Ascending aorta (tissue), 2 donors: ENCODE data around the gene EGFL7. TPM values are rescaled to one million over a fixed set of nuclear protein-coding genes. Genes with fewer than 3 reads are reported as not detected.

Source experiments
- DNase-seq, 2 donors: peaks; one replicate each; pipeline ENCODE4 v3.0.0-alpha.2; 2019; ENCODE audit warnings: low spot score in 2 of 2
- H3K27ac ChIP-seq, 2 donors: fragments of 200-600 bp; sonication (generic); one replicate each; pipeline ENCODE4 v1.5.1; 2016 to 2017; ENCODE audit warnings: mild to moderate bottlenecking in 1 of 2
- H3K27me3 ChIP-seq: fragments of 200-600 bp; sonication (generic); one replicate; pipeline ENCODE4 v1.5.1; 2017
- H3K36me3 ChIP-seq, 2 donors: fragments of 200-600 bp; sonication (generic); one replicate each; pipeline ENCODE4 v1.5.1; 2016
- H3K4me1 ChIP-seq, 2 donors: fragments of 200-600 bp; sonication (generic); one replicate each; pipeline ENCODE4 v1.5.1; 2016 to 2017; ENCODE audit warnings: mild to moderate bottlenecking in 1 of 2
- H3K4me3 ChIP-seq, 2 donors: fragments of 200-600 bp; sonication (generic); one replicate each; pipeline ENCODE4 v1.5.1; 2016 to 2017; ENCODE audit warnings: mild to moderate bottlenecking in 1 of 2
- H3K9me3 ChIP-seq, 2 donors: fragments of 200-600 bp; sonication (generic); one replicate each; pipeline ENCODE4 v1.5.1; 2016
- intact Hi-C: fragments of 100-400 bp; cut with DNase I; formaldehyde crosslinking; loops from one replicate; pipeline ENCODE4 v1.15.1; 2023
- total RNA-seq: library from RNA; depleted of rRNA; stranded (reverse); fragments of >200 nt; gene quantifications from one replicate; pipeline ENCODE4 v1.1.0, GENCODE V29; 2016
- TF ChIP-seq, protein P1 (sequence below), 3 experiments: fragments of 200-600 bp in 2 of 3; fragments of 450-650 bp in 1 of 3; sonication (generic) in 2 of 3; IDR thresholded peaks; one replicate each; pipeline ENCODE4 v1.5.1; 2016 to 2019; ENCODE audit warnings: antibody characterized with exemption in 3 of 3, mild to moderate bottlenecking in 1 of 3, moderate library complexity in 1 of 3

Gene EGFL7
- total RNA-seq, 1 donor from 2014 or later: 443 TPM

GRCh38 chr9:136642439-136642921 lies 20.2 kb upstream of the EGFL7 start:
- TF ChIP-seq, protein P1, sequence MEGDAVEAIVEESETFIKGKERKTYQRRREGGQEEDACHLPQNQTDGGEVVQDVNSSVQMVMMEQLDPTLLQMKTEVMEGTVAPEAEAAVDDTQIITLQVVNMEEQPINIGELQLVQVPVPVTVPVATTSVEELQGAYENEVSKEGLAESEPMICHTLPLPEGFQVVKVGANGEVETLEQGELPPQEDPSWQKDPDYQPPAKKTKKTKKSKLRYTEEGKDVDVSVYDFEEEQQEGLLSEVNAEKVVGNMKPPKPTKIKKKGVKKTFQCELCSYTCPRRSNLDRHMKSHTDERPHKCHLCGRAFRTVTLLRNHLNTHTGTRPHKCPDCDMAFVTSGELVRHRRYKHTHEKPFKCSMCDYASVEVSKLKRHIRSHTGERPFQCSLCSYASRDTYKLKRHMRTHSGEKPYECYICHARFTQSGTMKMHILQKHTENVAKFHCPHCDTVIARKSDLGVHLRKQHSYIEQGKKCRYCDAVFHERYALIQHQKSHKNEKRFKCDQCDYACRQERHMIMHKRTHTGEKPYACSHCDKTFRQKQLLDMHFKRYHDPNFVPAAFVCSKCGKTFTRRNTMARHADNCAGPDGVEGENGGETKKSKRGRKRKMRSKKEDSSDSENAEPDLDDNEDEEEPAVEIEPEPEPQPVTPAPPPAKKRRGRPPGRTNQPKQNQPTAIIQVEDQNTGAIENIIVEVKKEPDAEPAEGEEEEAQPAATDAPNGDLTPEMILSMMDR (IDR thresholded peaks at IDR 0.05): no peak
- no peak overlapping the region for H3K27ac ChIP-seq
- intact Hi-C loops: no loop called here
- no peaks in the 10 kb centered on the region for H3K27me3 ChIP-seq
- peaks cover 0 to 8% of the 10 kb centered on the region in 2 donors for H3K4me1 ChIP-seq
- no peak overlapping the region for H3K4me3 ChIP-seq
- H3K36me3 ChIP-seq: no peaks in the 10 kb centered on the region
- DNase-seq: no peak
- no peaks in the 10 kb centered on the region for H3K9me3 ChIP-seq

- no peak for DNase-seq
- H3K27me3 ChIP-seq: no peaks in the 10 kb centered on the region
- H3K9me3 ChIP-seq: no peaks in the 10 kb centered on the region
- TF ChIP-seq, protein P1 (IDR thresholded peaks at IDR 0.05): no peak
- peaks cover 0 to 8% of the 10 kb centered on the region in 2 donors for H3K4me1 ChIP-seq
- peak overlapping the region; percentile 36 to 44 for H3K4me3 ChIP-seq
- no peaks in the 10 kb centered on the region for H3K36me3 ChIP-seq
- H3K27ac ChIP-seq: no peak overlapping the region
- intact Hi-C loops: no loop called here
These were observed 18.9 kb upstream of the EGFL7 start for GRCh38 chr9:136643596-136644342.

GRCh38 chr9:136644343-136644592 lies 18.4 kb upstream of the EGFL7 start:
- intact Hi-C loops: no loop called here
- H3K27ac ChIP-seq: no peak overlapping the region

GRCh38 chr9:136644593-136645351 lies 17.9 kb upstream of the EGFL7 start:
- TF ChIP-seq, protein P1 (IDR thresholded peaks at IDR 0.05): peak; percentile 79 to 82 (median 81)
- Histone ChIP-seq H3K9me3 (no peaks in the 10 kb centered on the region), H3K27me3 (no peaks in the 10 kb centered on the region), H3K4me3 (peak overlapping the region; percentile 36 to 44), H3K4me1 (peaks cover 0 to 8% of the 10 kb centered on the region in 2 donors), H3K36me3 (no peaks in the 10 kb centered on the region), H3K27ac (peak overlapping the region; percentile 48 to 50)
- peak; percentile 39 to 83 for DNase-seq
- intact Hi-C loops: no loop called here

More at GRCh38 chr9:136644343-136644592, 18.4 kb upstream of the EGFL7 start:
- DNase-seq: peak; percentile 62 to 89
- Histone ChIP-seq H3K4me3 (peak overlapping the region; percentile 36 to 44), H3K9me3 (no peaks in the 10 kb centered on the region), H3K4me1 (peaks cover 0 to 8% of the 10 kb centered on the region in 2 donors), H3K27me3 (no peaks in the 10 kb centered on the region), H3K36me3 (no peaks in the 10 kb centered on the region)
- TF ChIP-seq, protein P1 (IDR thresholded peaks at IDR 0.05): no peak

DNA sequence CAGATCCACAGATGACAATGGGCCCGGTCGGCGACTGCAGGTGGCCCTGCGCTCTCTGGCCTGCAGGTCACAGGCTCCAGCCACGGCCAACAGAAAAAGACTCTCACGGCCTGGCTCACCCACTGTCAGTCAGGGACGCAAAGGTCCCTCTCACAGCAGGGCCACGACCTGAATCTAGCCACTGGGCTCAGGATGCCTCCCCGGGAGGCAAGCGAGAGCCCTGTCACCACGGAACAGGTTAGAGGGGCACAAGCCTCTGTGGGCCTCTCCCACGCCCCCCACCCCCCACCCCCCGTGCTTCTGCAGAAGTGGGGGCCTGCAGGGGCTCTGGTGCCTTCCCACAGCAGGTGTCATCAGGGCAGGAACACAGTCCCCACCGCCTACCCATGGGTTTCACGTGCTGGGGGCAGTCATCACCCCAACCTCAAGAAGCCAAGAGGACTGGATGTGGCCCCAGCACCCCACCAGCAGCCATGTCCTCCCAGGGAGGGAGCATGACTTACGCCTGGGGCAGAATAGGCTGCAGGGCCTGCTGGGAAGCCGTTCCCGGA lies 17.3 kb upstream of the EGFL7 start:
- Histone ChIP-seq H3K4me3 (no peak overlapping the region), H3K36me3 (no peaks in the 10 kb centered on the region), H3K4me1 (peaks cover 0 to 8% of the 10 kb centered on the region in 2 donors), H3K27ac (peak overlapping the region; percentile 42 to 50), H3K9me3 (no peaks in the 10 kb centered on the region), H3K27me3 (no peaks in the 10 kb centered on the region)
- no peak for DNase-seq
- TF ChIP-seq, protein P1 (IDR thresholded peaks at IDR 0.05): no peak
- intact Hi-C loops: no loop called here
